Measurements from ENCODE around the gene PTX4. TPM values are rescaled to one million over a fixed set of nuclear protein-coding genes. Genes with fewer than 3 reads are reported as not detected.

The PTX4 gene
- total and polyA plus RNA-seq, 2 donors from 2014 or later, result not detected

DNA sequence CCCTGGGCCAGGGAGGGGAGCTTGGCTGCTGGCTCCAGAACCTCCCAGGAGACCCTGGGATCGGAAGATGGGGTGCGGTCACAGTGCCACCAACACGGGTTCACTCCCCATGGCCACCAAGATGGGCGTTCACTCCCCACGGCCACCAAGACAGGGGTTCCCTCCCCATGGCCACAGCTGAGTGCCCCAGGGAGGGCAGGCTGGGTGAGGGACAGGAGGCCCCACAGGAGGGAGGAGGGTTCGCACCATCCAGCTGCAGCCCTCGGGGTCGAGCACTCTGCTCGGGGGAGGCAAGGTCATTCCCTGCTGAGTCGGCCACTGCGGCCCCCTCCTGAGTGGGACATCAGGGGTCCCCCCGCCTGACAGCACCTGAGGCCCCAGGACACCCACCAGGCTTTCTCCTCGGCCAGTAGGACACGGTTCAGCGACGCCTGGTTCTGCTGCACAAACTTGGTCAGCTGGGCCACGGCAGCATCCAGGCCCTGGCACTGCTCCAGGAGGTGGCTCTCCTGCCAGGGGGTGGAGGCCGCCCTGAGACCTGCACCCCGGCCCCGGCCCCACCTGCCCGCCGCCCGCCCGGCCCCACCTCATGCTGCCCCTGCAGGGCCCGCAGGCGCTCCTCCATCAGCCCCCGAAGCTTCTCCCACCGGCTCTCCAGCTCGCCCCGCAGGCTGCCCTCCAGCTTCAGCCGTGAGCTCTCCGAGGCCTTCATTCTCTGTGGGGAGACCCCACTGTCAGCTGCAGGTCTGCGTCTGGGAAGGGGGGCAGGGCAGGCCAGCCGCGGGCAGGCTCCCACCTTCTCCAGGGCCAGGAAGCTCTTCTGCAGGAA, 50.3 kb downstream of the PTX4 start:
- intact Hi-C loops (cut with DNase I), result no loop called here
- Histone ChIP-seq H3K36me3 (ENCODE audit: control insufficient read depth in 2 of 3, insufficient read depth in 3 of 3, low read length in 3 of 3) (no peaks in the 10 kb centered on the region), H3K4me3 (ENCODE audit: low read length in 3 of 3) (no peak overlapping the region), H3K4me1 (ENCODE audit: control insufficient read depth in 2 of 3, insufficient read depth in 2 of 3, low read depth in 1 of 3, low read length in 3 of 3) (no peaks in the 10 kb centered on the region), H3K9me3 (ENCODE audit: control insufficient read depth in 2 of 3, insufficient read depth in 1 of 3, low read length in 3 of 3) (no peaks in the 10 kb centered on the region), H3K27me3 (ENCODE audit: control insufficient read depth, insufficient read depth, low read length) (no peaks in the 10 kb centered on the region), H3K27ac (ENCODE audit: low read depth in 2 of 2, low read length in 2 of 2) (no peak overlapping the region), H3K9ac (ENCODE audit: low read length in 3 of 3) (no peak overlapping the region)
- DNase-seq (peak in 1 of 5 donors; percentile 31), FAIRE-seq (no peak)
- TF ChIP-seq CTCF (IDR thresholded peaks at IDR 0.05; ENCODE audit: borderline replicate concordance, extremely low read depth, insufficient read depth), result no peak

DNA sequence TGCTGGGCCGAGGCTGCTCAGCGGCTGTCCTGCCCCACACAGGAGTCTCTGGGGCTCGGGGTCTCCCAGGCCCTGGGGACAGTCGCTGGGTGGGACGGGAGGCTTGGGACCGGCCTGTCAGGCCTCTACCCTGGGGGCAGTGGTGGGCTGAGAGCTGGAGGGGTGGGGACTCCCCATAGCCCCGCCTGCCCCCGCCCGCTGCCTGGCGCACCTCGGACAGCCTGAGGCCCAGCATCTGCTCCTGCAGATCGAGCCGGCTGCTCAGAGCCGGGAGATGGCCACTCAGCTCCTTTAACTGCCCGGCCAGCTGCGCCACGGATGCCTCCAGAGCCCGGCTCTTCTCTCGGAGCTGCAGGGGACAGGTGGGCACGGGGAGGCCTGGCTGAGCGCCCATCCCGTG, 51.1 kb downstream of the PTX4 start:
- no peak for FAIRE-seq
- no peak for TF ChIP-seq CTCF (IDR thresholded peaks at IDR 0.05; ENCODE audit: borderline replicate concordance, extremely low read depth, insufficient read depth)

GRCh38 chr16:1436731-1437355, 51.9 kb downstream of the PTX4 start:
- Histone ChIP-seq H3K4me1 (ENCODE audit: control insufficient read depth in 2 of 3, insufficient read depth in 2 of 3, low read depth in 1 of 3, low read length in 3 of 3) (no peaks in the 10 kb centered on the region), H3K36me3 (ENCODE audit: control insufficient read depth in 2 of 3, insufficient read depth in 3 of 3, low read length in 3 of 3) (no peaks in the 10 kb centered on the region), H3K9me3 (ENCODE audit: control insufficient read depth in 2 of 3, insufficient read depth in 1 of 3, low read length in 3 of 3) (no peaks in the 10 kb centered on the region), H3K27me3 (ENCODE audit: control insufficient read depth, insufficient read depth, low read length) (no peaks in the 10 kb centered on the region), H3K9ac (ENCODE audit: low read length in 3 of 3) (no peak overlapping the region), H3K4me3 (ENCODE audit: low read length in 3 of 3) (no peak overlapping the region), H3K27ac (ENCODE audit: low read depth in 2 of 2, low read length in 2 of 2) (no peak overlapping the region)
- intact Hi-C loops (cut with DNase I), result no loop called here
- FAIRE-seq (no peak), DNase-seq (no peak)
- no peak for TF ChIP-seq CTCF (IDR thresholded peaks at IDR 0.05; ENCODE audit: borderline replicate concordance, extremely low read depth, insufficient read depth)

More for the DNA sequence above, 51.1 kb downstream of the PTX4 start:
- Histone ChIP-seq H3K9ac (ENCODE audit: low read length in 3 of 3) (no peak overlapping the region), H3K4me1 (ENCODE audit: control insufficient read depth in 2 of 3, insufficient read depth in 2 of 3, low read depth in 1 of 3, low read length in 3 of 3) (no peaks in the 10 kb centered on the region), H3K27me3 (ENCODE audit: control insufficient read depth, insufficient read depth, low read length) (no peaks in the 10 kb centered on the region), H3K4me3 (ENCODE audit: low read length in 3 of 3) (no peak overlapping the region), H3K36me3 (ENCODE audit: control insufficient read depth in 2 of 3, insufficient read depth in 3 of 3, low read length in 3 of 3) (no peaks in the 10 kb centered on the region), H3K27ac (ENCODE audit: low read depth in 2 of 2, low read length in 2 of 2) (no peak overlapping the region), H3K9me3 (ENCODE audit: control insufficient read depth in 2 of 3, insufficient read depth in 1 of 3, low read length in 3 of 3) (no peaks in the 10 kb centered on the region)
- intact Hi-C loops (cut with DNase I), result no loop called here
- no peak for DNase-seq

All from kidney (tissue), 14 donors.